Stimulated activated CD4-positive, alpha-beta T cell treated with anti-CD3 and anti-CD28 coated beads, Interleukin-2, amount 100 ng/mL, for 24 hours (primary cell): ENCODE data around the gene SLC25A33.
A peak's percentile ranks its signal among the peaks of the same experiment; 100 is the strongest.

ENCODE experiments used
- DNase-seq, 2 donors: peaks; one replicate each; pipeline ENCODE4 v3.0.0-alpha.2; 2020

The SLC25A33 gene

DNA sequence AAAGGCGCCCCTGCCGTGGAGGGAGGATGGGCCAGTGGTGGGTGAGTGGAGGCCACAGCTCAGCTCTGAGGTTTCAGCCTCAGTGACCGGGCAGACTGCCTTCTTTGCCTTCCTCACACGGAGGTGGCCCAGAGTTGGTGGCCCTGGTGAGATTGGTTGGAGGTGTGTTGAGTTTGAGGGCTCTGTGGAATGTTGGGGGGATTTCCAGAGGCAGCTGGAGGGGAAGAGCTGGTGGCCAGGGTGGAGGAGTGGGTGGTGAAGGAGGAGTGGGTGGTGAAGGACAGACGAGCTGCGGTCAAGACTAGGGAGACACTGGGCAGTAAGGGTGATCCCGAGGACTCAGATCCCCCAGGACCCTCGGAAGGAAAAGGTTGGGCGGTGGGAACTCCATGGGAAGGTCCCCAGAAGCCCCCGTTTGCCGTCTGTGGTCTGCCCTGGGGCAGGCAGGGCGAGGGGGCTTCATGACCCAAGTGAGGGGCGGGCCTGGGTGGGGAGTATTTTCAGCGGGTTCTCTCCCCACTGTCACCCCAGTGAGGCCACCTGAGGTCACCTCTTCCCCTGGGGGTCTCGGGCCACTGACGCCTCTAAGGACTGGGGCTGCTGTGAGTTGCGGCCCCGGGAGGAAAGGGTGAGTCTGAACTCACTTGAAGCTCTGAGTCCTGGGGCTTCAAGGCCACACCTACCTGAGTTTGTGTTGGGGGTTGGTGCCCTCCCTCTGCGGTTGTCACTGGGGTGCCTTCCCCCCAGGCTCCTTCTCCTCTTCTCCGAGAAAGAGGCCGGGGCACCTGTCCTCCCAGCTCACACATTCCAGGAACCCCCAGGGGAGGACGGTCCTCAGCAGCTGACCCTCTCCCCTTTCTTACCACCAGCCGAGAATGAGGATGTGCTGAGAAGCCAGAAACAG is 89.5 kb downstream of the SLC25A33 start:
- DNase-seq, result peak; percentile 67 to 75

DNA sequence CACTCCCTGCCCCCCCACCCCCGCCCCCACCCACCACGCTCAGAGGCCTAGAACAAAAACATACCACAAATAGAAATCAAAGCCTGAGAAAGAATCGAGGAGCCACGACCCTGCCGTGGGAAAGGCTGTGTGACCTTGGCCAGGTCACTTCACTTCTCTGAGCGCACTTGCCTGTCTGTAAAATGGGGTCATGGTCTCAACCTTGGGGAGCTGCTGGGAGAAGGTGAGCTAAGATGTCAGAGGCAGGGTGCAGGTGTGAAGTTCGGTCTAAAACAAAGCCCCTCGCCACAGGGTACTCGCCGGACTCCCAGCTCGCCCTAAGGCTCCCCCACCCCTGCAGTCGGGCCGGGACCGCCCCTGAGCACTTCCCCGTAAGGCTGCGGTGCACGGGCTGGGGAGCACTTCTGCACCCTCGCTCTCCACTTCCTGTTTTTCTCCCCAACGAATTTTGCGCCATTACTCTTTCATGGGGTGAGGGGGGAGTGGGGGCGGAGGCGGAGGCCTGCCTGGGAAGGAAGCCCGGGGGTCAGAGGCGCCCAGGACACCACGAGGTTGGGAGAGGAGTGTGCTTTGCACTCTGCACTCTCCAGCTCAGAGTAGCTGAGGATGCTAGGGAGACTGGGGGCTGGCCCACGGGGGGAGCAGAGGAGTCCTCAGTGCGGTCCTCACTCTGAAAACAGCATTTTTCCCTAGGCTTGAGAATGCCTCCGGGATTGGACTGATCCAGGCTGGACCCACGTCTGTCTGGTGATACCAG is 90.4 kb downstream of the SLC25A33 start:
- DNase-seq, result peak; percentile 75 to 79

DNA sequence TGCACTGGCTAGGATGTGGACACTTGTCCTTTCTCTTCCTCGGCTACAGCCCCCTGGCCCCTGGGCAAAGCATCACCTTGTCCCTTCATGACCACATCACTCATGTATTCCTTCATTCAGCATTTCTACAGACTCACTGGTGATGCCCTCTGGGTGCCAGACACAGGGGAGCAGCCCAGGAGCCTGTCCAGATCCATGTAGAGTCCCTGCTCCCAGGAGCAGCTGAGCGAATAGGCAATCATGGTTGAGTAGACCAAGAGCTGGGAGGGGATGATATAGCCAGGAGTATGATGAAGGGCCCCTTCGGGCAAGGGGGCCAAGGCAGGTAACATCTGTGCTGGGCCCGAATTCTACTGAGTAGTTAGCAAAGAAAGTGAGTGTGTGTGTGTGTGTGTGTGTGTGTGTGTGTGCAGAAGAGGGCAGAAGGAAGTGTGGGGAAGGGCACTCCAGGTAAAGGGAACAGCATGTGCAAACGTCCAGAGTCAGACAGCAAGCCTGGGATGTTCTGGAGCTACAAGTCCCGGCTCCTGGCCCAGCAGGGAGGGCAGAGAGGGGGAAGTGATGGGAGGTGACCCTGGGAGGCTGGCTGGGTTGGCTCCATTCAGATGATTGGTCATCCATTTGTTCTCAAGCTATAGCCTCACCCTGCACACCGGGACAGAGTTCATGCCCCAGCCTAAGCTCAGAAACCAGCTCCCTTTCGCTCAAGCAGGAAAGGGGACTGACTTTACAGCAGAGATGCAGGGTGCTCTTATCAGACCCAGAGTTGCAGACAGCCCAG is 91.3 kb downstream of the SLC25A33 start:
- DNase-seq, result peak; percentile 21 to 22

DNA sequence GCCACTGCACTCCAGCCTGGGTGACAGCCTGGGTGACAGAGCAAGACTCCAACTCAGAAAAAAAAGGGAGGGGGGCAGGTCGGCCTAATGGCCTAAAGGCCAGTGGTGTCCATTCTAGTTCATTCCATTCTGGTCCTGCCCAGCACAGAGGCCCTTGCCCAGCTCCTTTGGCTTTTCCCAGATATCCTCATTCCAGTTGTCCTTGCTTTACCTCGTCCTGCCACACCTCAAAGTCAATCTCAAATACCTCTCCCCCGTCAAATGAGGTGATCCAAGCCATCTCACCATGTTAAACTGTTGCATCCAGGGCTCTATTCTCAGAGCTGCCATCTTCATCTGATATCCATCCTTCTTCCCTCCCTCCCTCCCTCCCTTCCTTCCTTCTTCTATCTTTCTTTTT is 92.3 kb downstream of the SLC25A33 start:
- no peak for DNase-seq

DNA sequence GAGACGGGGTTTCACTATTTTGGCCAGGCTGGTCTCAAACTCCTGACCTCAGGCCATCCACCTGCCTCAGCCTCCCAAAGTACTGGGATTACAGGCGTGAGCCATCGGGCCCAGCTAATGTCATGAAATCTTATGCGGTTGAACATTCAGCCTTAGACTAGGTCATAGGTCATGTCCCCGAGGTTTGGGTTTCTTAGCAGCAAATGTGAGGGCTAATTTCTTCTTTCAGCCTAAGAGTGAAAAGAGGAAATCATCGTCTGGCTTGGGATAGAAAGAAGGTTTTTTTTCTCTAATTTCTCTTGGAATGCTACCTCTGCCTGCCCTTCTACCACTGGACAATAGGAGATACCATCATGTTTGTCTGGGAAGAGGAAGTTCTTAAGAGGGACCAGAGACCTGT is 94.2 kb downstream of the SLC25A33 start:
- DNase-seq, result no peak

DNA sequence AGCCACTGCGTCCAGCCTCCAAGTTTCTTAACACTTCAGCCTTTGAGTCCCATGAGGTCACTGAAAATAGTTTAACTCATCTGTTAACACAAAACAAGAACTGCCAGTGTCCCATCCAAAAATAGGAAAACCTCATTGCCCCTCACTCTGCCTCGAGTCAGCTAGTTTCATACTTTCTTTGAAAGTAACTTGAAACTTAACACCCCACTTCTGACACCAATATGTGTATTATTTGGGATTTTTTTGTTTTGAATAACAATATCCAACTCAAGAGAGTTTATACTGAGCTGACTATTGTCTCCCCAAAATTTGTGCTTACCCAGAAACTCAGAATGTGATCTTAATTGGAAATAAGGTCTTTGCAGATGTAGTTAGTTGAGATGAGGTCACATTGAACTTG is 95.3 kb downstream of the SLC25A33 start:
- no peak for DNase-seq
